Endothelial cell of umbilical vein (primary cell): ENCODE results near the gene PPP2R2C. TPM values are rescaled to one million over a fixed set of nuclear protein-coding genes. Genes with fewer than 3 reads are reported as not detected.

Source experiments
- BruUV-seq: library from RNA; stranded (reverse); fragments of 400-500 nt; replicated peaks from 2 replicates; lab custom pipeline; 2021; lab: Mats Ljungman, UMichigan
- CTCF ChIA-PET: fragments of 300-600, 350-600 bp; sonication (Branson Sonifier 250); formaldehyde crosslinking; loops from one replicate; lab custom pipeline; 2021; ENCODE audit warnings: antibody characterized with exemption, inconsistent platforms; lab: Charles Lee
- POLR2A ChIA-PET: fragments of 300-600, 350-600 bp; sonication (Branson Sonifier 250); formaldehyde crosslinking; loops from one replicate; lab custom pipeline; 2021; ENCODE audit warnings: antibody characterized with exemption, inconsistent platforms; lab: Charles Lee
- DNase-seq: peaks from one replicate; pipeline ENCODE4 v3.0.0-alpha.2; 2011; ENCODE audit warnings: low read depth, low spot score
- FAIRE-seq: peaks from 2 replicates; lab custom pipeline; 2011; peaks lifted over from hg19 to GRCh38; lab: Jason Lieb, UNC
- H2AFZ ChIP-seq: 2 replicates; pipeline ENCODE4 v1.6.0; 2012; ENCODE audit warnings: low read depth, low read length, control low read depth, inconsistent platforms
- H3K27ac ChIP-seq: 2 replicates; pipeline ENCODE4 v1.5.1; 2011; ENCODE audit warnings: low read depth, mild to moderate bottlenecking, control low read depth, low read length, moderate library complexity; ENCODE audit not compliant: insufficient read depth
- H3K27me3 ChIP-seq, 2 experiments: 2 replicates each; pipeline versions ENCODE4 v1.6.0 to v1.6.1; 2011; ENCODE audit warnings: low read length in 2 of 2, mixed read lengths in 1 of 2; ENCODE audit not compliant: control insufficient read depth in 2 of 2, insufficient read depth in 2 of 2
- H3K36me3 ChIP-seq, 2 experiments: 2 replicates in 1 of 2; 3 replicates in 1 of 2; pipeline ENCODE4 v1.5.1; 2011; ENCODE audit warnings: low read length in 2 of 2, mild to moderate bottlenecking in 1 of 2, moderate library complexity in 1 of 2; ENCODE audit not compliant: control insufficient read depth in 2 of 2, insufficient read depth in 2 of 2; ENCODE audit errors: extremely low read depth in 1 of 2
- H3K4me1 ChIP-seq: 3 replicates; pipeline ENCODE4 v1.5.1; 2011; ENCODE audit warnings: mild to moderate bottlenecking, low read length; ENCODE audit not compliant: control insufficient read depth, insufficient read depth; ENCODE audit errors: extremely low read depth
- H3K4me2 ChIP-seq: 2 replicates; pipeline ENCODE4 v1.6.1; 2011; ENCODE audit warnings: low read length, control low read depth, mixed read lengths; ENCODE audit not compliant: insufficient read depth
- H3K4me3 ChIP-seq, 3 experiments: fragments of 200-600 bp in 1 of 3; sonication (generic), shearing (Covaris generic) in 1 of 3; replicated peaks in 1 of 3; 2 replicates each; pipeline ENCODE4 v1.5.1; 2011 to 2016; ENCODE audit warnings: control low read depth in 3 of 3, low read length in 3 of 3, mild to moderate bottlenecking in 2 of 3, inconsistent platforms in 1 of 3, low read depth in 1 of 3, moderate library complexity in 1 of 3; ENCODE audit not compliant: insufficient read depth in 1 of 3
- H3K79me2 ChIP-seq: 2 replicates; pipeline ENCODE4 v1.6.0; 2012; ENCODE audit warnings: low read length, inconsistent platforms; ENCODE audit not compliant: control insufficient read depth, insufficient read depth
- H3K9ac ChIP-seq: replicated peaks from 2 replicates; pipeline ENCODE3; 2011; ENCODE audit warnings: low read length, control low read depth; ENCODE audit not compliant: insufficient read depth; ENCODE audit errors: extremely low read depth
- H3K9me1 ChIP-seq: replicated peaks from 3 replicates; pipeline ENCODE4 v1.6.0; 2011; ENCODE audit warnings: mild to moderate bottlenecking, low read length; ENCODE audit not compliant: control insufficient read depth, insufficient read depth; ENCODE audit errors: extremely low read depth
- H3K9me3 ChIP-seq: replicated peaks from 2 replicates; pipeline ENCODE4 v1.5.1; 2012; ENCODE audit warnings: low read length, inconsistent platforms; ENCODE audit not compliant: control insufficient read depth, insufficient read depth
- H4K20me1 ChIP-seq: replicated peaks from 2 replicates; pipeline ENCODE3; 2011; ENCODE audit warnings: mild to moderate bottlenecking, low read length; ENCODE audit not compliant: control insufficient read depth, insufficient read depth; ENCODE audit errors: extremely low read depth
- CTCF ChIP-seq, 2 donors: IDR thresholded peaks; 1 replicate in 1 of 2; 2 replicates in 1 of 2; pipeline ENCODE4 v1.5.1; 2011; ENCODE audit warnings: low read length in 2 of 2, mild to moderate bottlenecking in 2 of 2, moderate library complexity in 2 of 2, control low read depth in 1 of 2, inconsistent platforms in 1 of 2, low read depth in 1 of 2; ENCODE audit not compliant: insufficient read depth in 1 of 2; ENCODE audit errors: extremely low read depth in 1 of 2
- EZH2 ChIP-seq: IDR thresholded peaks from 2 replicates; pipeline ENCODE4 v1.6.1; 2012; ENCODE audit warnings: borderline replicate concordance, low read depth, mild to moderate bottlenecking, moderate library complexity, low read length, inconsistent platforms; ENCODE audit not compliant: severe bottlenecking
- FOS ChIP-seq: IDR thresholded peaks from 2 replicates; pipeline ENCODE4 v1.6.1; 2011; ENCODE audit warnings: mild to moderate bottlenecking, low read length, moderate library complexity, borderline replicate concordance; ENCODE audit not compliant: insufficient read depth
- GATA2 ChIP-seq: IDR thresholded peaks from 2 replicates; pipeline ENCODE4 v1.7.0; 2011; ENCODE audit warnings: low read depth, mild to moderate bottlenecking, moderate library complexity, mixed read lengths, low read length; ENCODE audit not compliant: insufficient read length, insufficient read depth
- JUN ChIP-seq: IDR thresholded peaks from 2 replicates; pipeline ENCODE4 v1.6.1; 2011; ENCODE audit warnings: borderline replicate concordance, low read depth; ENCODE audit not compliant: insufficient read length, insufficient read depth
- MYC ChIP-seq: IDR thresholded peaks from one replicate; pipeline ENCODE4 v1.6.1; 2011; ENCODE audit warnings: mild to moderate bottlenecking, low read depth, low read length
- POLR2A ChIP-seq: IDR thresholded peaks from 2 replicates; pipeline ENCODE4 v1.6.1; 2012; ENCODE audit warnings: low read depth, mild to moderate bottlenecking, control low read depth, low read length
- POLR2AphosphoS5 ChIP-seq: IDR thresholded peaks from 2 replicates; pipeline ENCODE4 v1.6.1; 2012; ENCODE audit warnings: low read depth, mild to moderate bottlenecking, control low read depth, low read length, moderate library complexity; ENCODE audit not compliant: insufficient read depth
- dilution Hi-C: fragments of 300-500 bp; cut with MboI; formaldehyde crosslinking; loops from one replicate; pipeline ENCODE4 v1.15.0; 2019; ENCODE audit warnings: low sequenced_read_pairs; ENCODE audit not compliant: extremely low pct_ligation_motif_present
- intact Hi-C: fragments of 100-400 bp; cut with micrococcal nuclease; formaldehyde crosslinking; loops from one replicate; pipeline ENCODE4 v1.10.0; 2022
- polyA plus RNA-seq, 4 experiments: library from polyadenylated mRNA; depleted of rRNA in 3 of 4; stranded (reverse) in 3 of 4; unstranded in 1 of 4; fragments of >200 nt; gene quantifications; 2 replicates each; pipeline versions ENCODE4 v1.2.1 to v1.2.3, GENCODE V29; 2011 to 2012; ENCODE audit warnings: missing spikeins in 1 of 4
- total RNA-seq: library from RNA; stranded (reverse); gene quantifications from 2 replicates; pipeline ENCODE4 v1.2.3, GENCODE V29; 2021
- TF ChIP-seq, protein P1 (sequence below): IDR thresholded peaks from 2 replicates; pipeline ENCODE4 v1.6.1; 2011; ENCODE audit not compliant: insufficient read depth, insufficient read length

The PPP2R2C gene
- total and polyA plus RNA-seq, 2 donors (not counting 3 experiments of a cell fraction or from before 2014, with no cell fraction given): 0.03 to 0.09 TPM

DNA sequence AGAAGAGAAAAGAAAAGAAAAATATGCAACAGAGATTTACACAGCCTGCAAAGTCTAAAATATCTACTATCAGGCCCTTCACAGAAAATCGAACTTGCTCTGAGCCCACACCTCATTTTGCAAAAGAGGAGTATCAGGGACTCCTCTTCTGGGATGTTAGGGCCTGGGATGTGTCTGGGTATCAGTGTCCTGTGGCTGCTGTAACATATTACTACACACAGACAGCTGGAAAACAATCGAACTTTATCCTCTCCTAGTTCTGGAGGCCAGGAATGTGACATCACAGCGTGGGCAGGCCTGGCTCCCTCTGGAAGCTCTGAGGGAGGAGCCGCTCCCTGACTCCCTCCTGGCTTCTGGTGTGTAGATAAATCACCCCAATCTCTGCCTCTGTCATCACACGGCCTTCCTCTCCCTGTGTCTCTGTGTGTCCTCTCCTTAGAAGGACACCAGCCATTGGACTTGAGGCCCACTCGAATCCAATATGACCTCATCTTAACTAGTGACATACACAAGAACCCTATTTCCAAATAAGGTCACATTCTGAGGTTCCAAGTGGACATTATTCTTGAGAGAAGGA is 52.9 kb downstream of the PPP2R2C start:
- Histone ChIP-seq H2AFZ (no peak overlapping the region), H3K27ac (no peak overlapping the region), H3K4me3 (no peak overlapping the region), H3K4me1 (no peaks in the 10 kb centered on the region), H3K27me3 (no peaks in the 10 kb centered on the region), H3K9me1 (no peaks in the 10 kb centered on the region), H3K79me2 (no peaks in the 10 kb centered on the region), H4K20me1 (no peaks in the 10 kb centered on the region), H3K9ac (no peak overlapping the region), H3K4me2 (no peak overlapping the region), H3K36me3 (no peaks in the 10 kb centered on the region), H3K9me3 (no peaks in the 10 kb centered on the region)
- intact Hi-C loops: no loop called here
- ChIA-PET POLR2A (no interaction called here), CTCF (no interaction called here)
- DNase-seq (no peak), FAIRE-seq (no peak)
- TF ChIP-seq POLR2AphosphoS5 (no peak), GATA2 (no peak), FOS (no peak), POLR2A (no peak), JUN (no peak), EZH2 (no peak), CTCF (IDR thresholded peaks at IDR 0.05; ENCODE audit: extremely low read depth in 1 of 2, insufficient read depth in 1 of 2, low read depth in 1 of 2, low read length in 2 of 2) (no peak), MYC (no peak)
- TF ChIP-seq, protein P1, sequence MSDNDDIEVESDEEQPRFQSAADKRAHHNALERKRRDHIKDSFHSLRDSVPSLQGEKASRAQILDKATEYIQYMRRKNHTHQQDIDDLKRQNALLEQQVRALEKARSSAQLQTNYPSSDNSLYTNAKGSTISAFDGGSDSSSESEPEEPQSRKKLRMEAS: no peak
- no TSS peak for BruUV-seq
- dilution Hi-C loops: no loop called here
